SK-MEL-5 (cell line): ENCODE data around the gene BZW1. TPM values are rescaled to one million over a fixed set of nuclear protein-coding genes. Genes with fewer than 3 reads are reported as not detected.

Experiments
- DNase-seq: peaks from one replicate; pipeline ENCODE4 v3.0.0-alpha.2; 2016; ENCODE audit warnings: low read depth, low spot score
- in situ Hi-C: cut with HindIII; loops from 2 replicates; pipeline ENCODE4 v1.10.0; 2016; ENCODE audit warnings: low sequenced_read_pairs, high pct_unique_total_duplicates, low pct_unique_long_range_greater_than_20kb
- small RNA-seq, 2 experiments: library from RNA; depleted of rRNA; stranded (forward); fragments of <200 nt; gene quantifications; one replicate each; pipeline ENCODE3, GENCODE V24; 2014
- total RNA-seq: library from RNA; depleted of rRNA; stranded (reverse); fragments of >200 nt; shearing (Covaris generic); gene quantifications from 2 replicates; pipeline ENCODE4 v1.2.3, GENCODE V29; 2014; rRNA removed

The BZW1 gene
- total RNA-seq, 1 experiment from 2014 or later: 377 TPM

GRCh38 chr2:200852605-200853004 is 40.9 kb downstream of the BZW1 start:
- DNase-seq: no peak
- in situ Hi-C loops: no loop called here

GRCh38 chr2:200856806-200857205 is 45.1 kb downstream of the BZW1 start:
- in situ Hi-C loops: no loop called here

GRCh38 chr2:200860092-200860795 is 48.5 kb downstream of the BZW1 start:
- DNase-seq: peak; percentile 58
- in situ Hi-C loops: no loop called here

More at GRCh38 chr2:200856806-200857205, 45.1 kb downstream of the BZW1 start:
- no peak for DNase-seq

GRCh38 chr2:200861617-200862155 is 50.0 kb downstream of the BZW1 start:
- in situ Hi-C loops: no loop called here
- no peak for DNase-seq

- in situ Hi-C loops: no loop called here
- DNase-seq: peak; percentile 66
Observed at GRCh38 chr2:200862532-200863000, 50.9 kb downstream of the BZW1 start.

- no peak for DNase-seq
- in situ Hi-C loops: no loop called here
Observed at GRCh38 chr2:200863782-200864175, 52.1 kb downstream of the BZW1 start.

GRCh38 chr2:200864176-200865034 is 52.7 kb downstream of the BZW1 start, which contains the start of gene CLK1:
TSS of gene CLK1 (minus strand) at chr2:200864658. CDS start at chr2:200861862, 2,796 bp downstream.
- in situ Hi-C loops: no loop called here
- peak; percentile 92 for DNase-seq

GRCh38 chr2:200869014-200869413 is 57.3 kb downstream of the BZW1 start:
- in situ Hi-C loops: no loop called here
- no peak for DNase-seq

GRCh38 chr2:200871151-200871550 is 59.4 kb downstream of the BZW1 start:
- no peak for DNase-seq
- in situ Hi-C loops: no loop called here

GRCh38 chr2:200873560-200873959 is 61.9 kb downstream of the BZW1 start:
- in situ Hi-C loops: no loop called here
- no peak for DNase-seq

Small RNA genes within 50 kb of the gene (small RNA-seq; reads per million reads assigned to genes)
- 0 reads per million in 2 experiments for gene RF00019
- 0 to 0.14 reads per million in 2 experiments for gene RNA5SP115
- 0 to 0.24 reads per million in 2 experiments for gene RNU1-133P
- 0.10 to 1.3 reads per million in 2 experiments for gene RNU6-31P

Other genes starting within 250 kb of the BZW1 start
- 0.29 and 0.61 TPM in 2 replicates for gene AOX1, start 225.9 kb upstream of the BZW1 start, total RNA-seq
- gene CLK1, start 52.7 kb downstream of the BZW1 start, total RNA-seq: 66.8 and 67.0 TPM in 2 replicates
- 33.0 and 35.8 TPM in 2 replicates for gene PPIL3, start 77.2 kb downstream of the BZW1 start, total RNA-seq
- gene NIF3L1, start 77.5 kb downstream of the BZW1 start, total RNA-seq: 48.8 and 54.2 TPM in 2 replicates
- gene ORC2, start 151.8 kb downstream of the BZW1 start, total RNA-seq: 10.9 and 12.0 TPM in 2 replicates